ENCODE data around the gene TIMM50. TPM values are rescaled to one million over a fixed set of nuclear protein-coding genes. Genes with fewer than 3 reads are reported as not detected.

Gene TIMM50
- total and polyA plus RNA-seq, 2 of the 13 experiments (the other 11 are each of a cell fraction or from before 2014, with no cell fraction given): 91.1 to 92.5 TPM

DNA sequence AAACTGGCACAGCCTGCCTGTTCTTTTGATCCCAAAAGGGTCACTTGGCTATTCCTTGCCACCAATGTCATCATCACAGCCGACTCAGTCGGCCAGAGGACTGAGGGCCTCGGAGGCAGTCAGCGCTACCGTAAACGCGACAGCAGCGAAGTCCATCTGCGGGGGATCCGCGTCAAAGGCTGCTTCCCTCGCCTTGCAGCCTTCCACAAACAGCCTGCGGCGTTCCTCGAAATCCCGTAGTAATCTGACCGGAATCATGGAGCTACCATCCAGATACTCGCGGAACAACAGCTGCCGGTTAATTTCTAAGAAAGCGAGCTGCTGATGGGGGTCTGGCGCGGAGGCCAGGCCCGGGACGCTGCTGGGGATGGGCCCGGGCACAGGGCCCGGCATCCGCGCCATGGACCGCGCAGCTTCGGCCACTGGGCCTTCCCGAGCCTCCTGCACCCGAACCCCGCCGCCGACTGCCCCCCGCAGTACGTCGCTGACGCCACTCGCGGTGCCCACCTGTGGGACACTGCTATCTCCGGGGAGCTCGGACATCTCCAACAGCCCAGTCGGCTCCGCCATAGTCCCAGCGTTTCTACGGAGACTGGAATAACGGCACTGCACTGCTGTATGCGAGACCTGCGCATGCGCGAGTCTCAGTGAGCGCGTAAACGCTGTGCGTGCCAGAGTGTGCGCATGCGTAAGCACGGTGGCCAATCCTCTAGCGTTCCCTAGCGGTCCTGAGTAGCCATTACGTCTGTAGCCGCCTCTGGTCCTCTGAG, 51.8 kb downstream of the TIMM50 start, which contains the start of gene EID2B (continued):
- TF ChIP-seq, protein P1, sequence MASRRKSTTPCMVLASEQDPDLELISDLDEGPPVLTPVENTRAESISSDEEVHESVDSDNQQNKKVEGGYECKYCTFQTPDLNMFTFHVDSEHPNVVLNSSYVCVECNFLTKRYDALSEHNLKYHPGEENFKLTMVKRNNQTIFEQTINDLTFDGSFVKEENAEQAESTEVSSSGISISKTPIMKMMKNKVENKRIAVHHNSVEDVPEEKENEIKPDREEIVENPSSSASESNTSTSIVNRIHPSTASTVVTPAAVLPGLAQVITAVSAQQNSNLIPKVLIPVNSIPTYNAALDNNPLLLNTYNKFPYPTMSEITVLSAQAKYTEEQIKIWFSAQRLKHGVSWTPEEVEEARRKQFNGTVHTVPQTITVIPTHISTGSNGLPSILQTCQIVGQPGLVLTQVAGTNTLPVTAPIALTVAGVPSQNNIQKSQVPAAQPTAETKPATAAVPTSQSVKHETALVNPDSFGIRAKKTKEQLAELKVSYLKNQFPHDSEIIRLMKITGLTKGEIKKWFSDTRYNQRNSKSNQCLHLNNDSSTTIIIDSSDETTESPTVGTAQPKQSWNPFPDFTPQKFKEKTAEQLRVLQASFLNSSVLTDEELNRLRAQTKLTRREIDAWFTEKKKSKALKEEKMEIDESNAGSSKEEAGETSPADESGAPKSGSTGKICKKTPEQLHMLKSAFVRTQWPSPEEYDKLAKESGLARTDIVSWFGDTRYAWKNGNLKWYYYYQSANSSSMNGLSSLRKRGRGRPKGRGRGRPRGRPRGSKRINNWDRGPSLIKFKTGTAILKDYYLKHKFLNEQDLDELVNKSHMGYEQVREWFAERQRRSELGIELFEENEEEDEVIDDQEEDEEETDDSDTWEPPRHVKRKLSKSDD (CRISPR knock-in tag; IDR thresholded peaks at IDR 0.05; ENCODE audit: low read depth): 0 out of 2 replicates have a peak, but pooled peaks have one; percentile 1
- TF ChIP-seq MEIS2 (CRISPR knock-in tag; IDR thresholded peaks at IDR 0.05): peak; percentile 24; the same call in 1 of the 2 replicates
- TF ChIP-seq ZNF20 (CRISPR knock-in tag; IDR thresholded peaks at IDR 0.05): no peak
- peak; percentile 79 for TF ChIP-seq ZNF274 (CRISPR knock-in tag; IDR thresholded peaks at IDR 0.05)
- TF ChIP-seq, protein P2, sequence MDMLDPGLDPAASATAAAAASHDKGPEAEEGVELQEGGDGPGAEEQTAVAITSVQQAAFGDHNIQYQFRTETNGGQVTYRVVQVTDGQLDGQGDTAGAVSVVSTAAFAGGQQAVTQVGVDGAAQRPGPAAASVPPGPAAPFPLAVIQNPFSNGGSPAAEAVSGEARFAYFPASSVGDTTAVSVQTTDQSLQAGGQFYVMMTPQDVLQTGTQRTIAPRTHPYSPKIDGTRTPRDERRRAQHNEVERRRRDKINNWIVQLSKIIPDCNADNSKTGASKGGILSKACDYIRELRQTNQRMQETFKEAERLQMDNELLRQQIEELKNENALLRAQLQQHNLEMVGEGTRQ (IDR thresholded peaks at IDR 0.05; ENCODE audit: low read depth, low read length): no peak
- TF ChIP-seq, protein P2 (CRISPR knock-in tag; IDR thresholded peaks at IDR 0.05; ENCODE audit: borderline replicate concordance): no peak
- TF ChIP-seq, protein P3, sequence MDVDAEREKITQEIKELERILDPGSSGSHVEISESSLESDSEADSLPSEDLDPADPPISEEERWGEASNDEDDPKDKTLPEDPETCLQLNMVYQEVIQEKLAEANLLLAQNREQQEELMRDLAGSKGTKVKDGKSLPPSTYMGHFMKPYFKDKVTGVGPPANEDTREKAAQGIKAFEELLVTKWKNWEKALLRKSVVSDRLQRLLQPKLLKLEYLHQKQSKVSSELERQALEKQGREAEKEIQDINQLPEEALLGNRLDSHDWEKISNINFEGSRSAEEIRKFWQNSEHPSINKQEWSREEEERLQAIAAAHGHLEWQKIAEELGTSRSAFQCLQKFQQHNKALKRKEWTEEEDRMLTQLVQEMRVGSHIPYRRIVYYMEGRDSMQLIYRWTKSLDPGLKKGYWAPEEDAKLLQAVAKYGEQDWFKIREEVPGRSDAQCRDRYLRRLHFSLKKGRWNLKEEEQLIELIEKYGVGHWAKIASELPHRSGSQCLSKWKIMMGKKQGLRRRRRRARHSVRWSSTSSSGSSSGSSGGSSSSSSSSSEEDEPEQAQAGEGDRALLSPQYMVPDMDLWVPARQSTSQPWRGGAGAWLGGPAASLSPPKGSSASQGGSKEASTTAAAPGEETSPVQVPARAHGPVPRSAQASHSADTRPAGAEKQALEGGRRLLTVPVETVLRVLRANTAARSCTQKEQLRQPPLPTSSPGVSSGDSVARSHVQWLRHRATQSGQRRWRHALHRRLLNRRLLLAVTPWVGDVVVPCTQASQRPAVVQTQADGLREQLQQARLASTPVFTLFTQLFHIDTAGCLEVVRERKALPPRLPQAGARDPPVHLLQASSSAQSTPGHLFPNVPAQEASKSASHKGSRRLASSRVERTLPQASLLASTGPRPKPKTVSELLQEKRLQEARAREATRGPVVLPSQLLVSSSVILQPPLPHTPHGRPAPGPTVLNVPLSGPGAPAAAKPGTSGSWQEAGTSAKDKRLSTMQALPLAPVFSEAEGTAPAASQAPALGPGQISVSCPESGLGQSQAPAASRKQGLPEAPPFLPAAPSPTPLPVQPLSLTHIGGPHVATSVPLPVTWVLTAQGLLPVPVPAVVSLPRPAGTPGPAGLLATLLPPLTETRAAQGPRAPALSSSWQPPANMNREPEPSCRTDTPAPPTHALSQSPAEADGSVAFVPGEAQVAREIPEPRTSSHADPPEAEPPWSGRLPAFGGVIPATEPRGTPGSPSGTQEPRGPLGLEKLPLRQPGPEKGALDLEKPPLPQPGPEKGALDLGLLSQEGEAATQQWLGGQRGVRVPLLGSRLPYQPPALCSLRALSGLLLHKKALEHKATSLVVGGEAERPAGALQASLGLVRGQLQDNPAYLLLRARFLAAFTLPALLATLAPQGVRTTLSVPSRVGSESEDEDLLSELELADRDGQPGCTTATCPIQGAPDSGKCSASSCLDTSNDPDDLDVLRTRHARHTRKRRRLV (CRISPR knock-in tag; IDR thresholded peaks at IDR 0.05): no peak
- TF ChIP-seq, protein P4, sequence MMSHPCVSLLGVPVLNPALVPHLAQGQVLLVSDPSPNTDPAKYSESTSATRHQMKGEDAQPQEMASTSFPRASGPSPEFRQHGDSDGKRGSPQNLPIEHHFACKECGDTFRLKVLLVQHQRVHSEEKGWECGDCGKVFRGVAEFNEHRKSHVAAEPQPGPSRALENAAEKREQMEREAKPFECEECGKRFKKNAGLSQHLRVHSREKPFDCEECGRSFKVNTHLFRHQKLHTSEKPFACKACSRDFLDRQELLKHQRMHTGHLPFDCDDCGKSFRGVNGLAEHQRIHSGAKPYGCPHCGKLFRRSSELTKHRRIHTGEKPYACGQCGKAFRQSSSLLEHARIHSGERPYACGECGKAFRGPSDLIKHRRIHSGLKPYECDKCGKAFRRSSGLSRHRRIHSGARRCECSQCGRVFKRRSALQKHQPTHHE (CRISPR knock-in tag; IDR thresholded peaks at IDR 0.05; ENCODE audit: borderline replicate concordance): 0 out of 2 replicates have a peak, but pooled peaks have one; percentile 29
- no peak for TF ChIP-seq RBAK (CRISPR knock-in tag; IDR thresholded peaks at IDR 0.05)
- TF ChIP-seq ZFP82 (CRISPR knock-in tag; IDR thresholded peaks at IDR 0.05; ENCODE audit: borderline replicate concordance): no peak
- TF ChIP-seq MYC (CRISPR knock-in tag; IDR thresholded peaks at IDR 0.05; ENCODE audit: borderline replicate concordance): peak; percentile 58; the same call in 1 of the 2 replicates
- TF ChIP-seq, protein P5, sequence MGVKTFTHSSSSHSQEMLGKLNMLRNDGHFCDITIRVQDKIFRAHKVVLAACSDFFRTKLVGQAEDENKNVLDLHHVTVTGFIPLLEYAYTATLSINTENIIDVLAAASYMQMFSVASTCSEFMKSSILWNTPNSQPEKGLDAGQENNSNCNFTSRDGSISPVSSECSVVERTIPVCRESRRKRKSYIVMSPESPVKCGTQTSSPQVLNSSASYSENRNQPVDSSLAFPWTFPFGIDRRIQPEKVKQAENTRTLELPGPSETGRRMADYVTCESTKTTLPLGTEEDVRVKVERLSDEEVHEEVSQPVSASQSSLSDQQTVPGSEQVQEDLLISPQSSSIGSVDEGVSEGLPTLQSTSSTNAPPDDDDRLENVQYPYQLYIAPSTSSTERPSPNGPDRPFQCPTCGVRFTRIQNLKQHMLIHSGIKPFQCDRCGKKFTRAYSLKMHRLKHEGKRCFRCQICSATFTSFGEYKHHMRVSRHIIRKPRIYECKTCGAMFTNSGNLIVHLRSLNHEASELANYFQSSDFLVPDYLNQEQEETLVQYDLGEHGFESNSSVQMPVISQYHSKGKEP (CRISPR knock-in tag; IDR thresholded peaks at IDR 0.05): no peak
- TF ChIP-seq, protein P6, sequence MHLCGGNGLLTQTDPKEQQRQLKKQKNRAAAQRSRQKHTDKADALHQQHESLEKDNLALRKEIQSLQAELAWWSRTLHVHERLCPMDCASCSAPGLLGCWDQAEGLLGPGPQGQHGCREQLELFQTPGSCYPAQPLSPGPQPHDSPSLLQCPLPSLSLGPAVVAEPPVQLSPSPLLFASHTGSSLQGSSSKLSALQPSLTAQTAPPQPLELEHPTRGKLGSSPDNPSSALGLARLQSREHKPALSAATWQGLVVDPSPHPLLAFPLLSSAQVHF (CRISPR knock-in tag; IDR thresholded peaks at IDR 0.05): no peak

Measured in HepG2 (cell line).